ENCODE measurements around the gene MBTD1.

DNA sequence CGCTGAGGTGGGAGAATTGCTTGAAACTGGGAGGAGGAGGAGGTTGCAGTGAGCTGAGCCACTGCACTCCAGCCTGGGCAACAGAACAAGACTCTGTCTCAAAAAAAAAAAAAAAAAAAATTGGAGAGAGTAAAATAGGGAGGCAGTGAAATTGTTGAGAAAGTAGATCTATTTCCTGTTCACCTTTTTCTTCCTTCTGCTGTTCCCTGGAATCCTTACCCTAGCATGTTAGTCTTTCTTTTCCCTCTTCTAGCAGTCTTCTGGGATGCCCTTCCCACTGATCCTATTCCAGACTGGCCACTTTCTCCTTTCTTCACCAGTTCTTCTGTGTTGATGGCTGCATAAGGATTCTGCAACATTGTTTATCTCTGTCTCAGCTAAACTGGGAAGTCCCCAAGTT is 90.5 kb downstream of the MBTD1 start:
- TF ChIP-seq POLR2A (IDR thresholded peaks at IDR 0.05) (no peak), POLR2AphosphoS5 (IDR thresholded peaks at IDR 0.05) (no peak), CTCF (IDR thresholded peaks at IDR 0.05) (no peak)
